ENCODE measurements around the gene NUCB2.

NUCB2 gene

DNA sequence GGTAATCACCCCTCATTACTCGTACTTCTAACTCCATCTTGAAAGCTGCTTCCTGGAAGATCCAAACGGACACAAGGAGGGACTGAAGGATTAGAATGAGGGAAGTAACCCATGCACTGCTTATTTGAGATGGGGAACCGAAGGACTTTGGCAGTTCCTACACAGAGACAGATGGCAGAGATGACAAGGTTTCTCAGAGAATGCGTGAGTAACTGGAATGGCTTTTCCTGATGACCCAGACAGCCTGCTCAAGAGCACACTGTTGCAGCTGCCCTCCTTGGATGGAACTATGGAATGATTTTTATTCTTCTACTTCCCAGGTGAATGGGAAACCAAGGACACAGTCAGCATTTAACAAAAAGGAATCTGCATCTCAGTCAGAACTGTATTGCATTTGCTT, 104.6 kb downstream of the NUCB2 start:
- Histone ChIP-seq H3K27ac (no peak overlapping the region), H3K4me3 (no peak overlapping the region)
- DNase-seq (ENCODE audit: low spot score), result no peak
- TF ChIP-seq, protein P1, sequence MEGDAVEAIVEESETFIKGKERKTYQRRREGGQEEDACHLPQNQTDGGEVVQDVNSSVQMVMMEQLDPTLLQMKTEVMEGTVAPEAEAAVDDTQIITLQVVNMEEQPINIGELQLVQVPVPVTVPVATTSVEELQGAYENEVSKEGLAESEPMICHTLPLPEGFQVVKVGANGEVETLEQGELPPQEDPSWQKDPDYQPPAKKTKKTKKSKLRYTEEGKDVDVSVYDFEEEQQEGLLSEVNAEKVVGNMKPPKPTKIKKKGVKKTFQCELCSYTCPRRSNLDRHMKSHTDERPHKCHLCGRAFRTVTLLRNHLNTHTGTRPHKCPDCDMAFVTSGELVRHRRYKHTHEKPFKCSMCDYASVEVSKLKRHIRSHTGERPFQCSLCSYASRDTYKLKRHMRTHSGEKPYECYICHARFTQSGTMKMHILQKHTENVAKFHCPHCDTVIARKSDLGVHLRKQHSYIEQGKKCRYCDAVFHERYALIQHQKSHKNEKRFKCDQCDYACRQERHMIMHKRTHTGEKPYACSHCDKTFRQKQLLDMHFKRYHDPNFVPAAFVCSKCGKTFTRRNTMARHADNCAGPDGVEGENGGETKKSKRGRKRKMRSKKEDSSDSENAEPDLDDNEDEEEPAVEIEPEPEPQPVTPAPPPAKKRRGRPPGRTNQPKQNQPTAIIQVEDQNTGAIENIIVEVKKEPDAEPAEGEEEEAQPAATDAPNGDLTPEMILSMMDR (IDR thresholded peaks at IDR 0.05), result no peak

All from coronary artery (tissue), 2 donors.